Testis (tissue), 2 donors: ENCODE data around the gene CEP295NL.

Source experiments
- CTCF ChIP-seq, 3 experiments: fragments of 450-650 bp in 2 of 3; fragments of 200-600 bp in 1 of 3; sonication (generic) in 1 of 3; IDR thresholded peaks; one replicate each; pipeline ENCODE4 v1.5.1; 2016 to 2019; ENCODE audit warnings: antibody characterized with exemption in 3 of 3, mild to moderate bottlenecking in 2 of 3, moderate library complexity in 1 of 3
- POLR2A ChIP-seq: fragments of 450-650 bp; IDR thresholded peaks from one replicate; pipeline ENCODE4 v1.6.1; 2017; ENCODE audit warnings: antibody characterized with exemption, mild to moderate bottlenecking, moderate library complexity

GRCh38 chr17:78883089-78883532 is 19.9 kb downstream of the CEP295NL start:
- no peak for TF ChIP-seq POLR2A
- no peak for TF ChIP-seq CTCF (IDR thresholded peaks at IDR 0.05)
